Natural killer cell (primary cell): ENCODE data around the gene DNAL4. TPM values are rescaled to one million over a fixed set of nuclear protein-coding genes. Genes with fewer than 3 reads are reported as not detected.

ENCODE experiments used
- ATAC-seq, 3 donors: fragments of 150-1000 bp in 2 of 3; fragments of 200-7000 bp in 1 of 3; cut with Tn5 transposase; 1 replicate in 1 of 3; 2 replicates in 2 of 3; pipeline ENCODE4 v1.10.0; 2021; ENCODE audit warnings: mild to moderate bottlenecking in 2 of 3, moderate library complexity in 2 of 3
- DNase-seq, 2 donors: peaks; one replicate each; pipeline versions ENCODE4 v3.0.0 to v3.0.0-alpha.2; 2013 to 2021; ENCODE audit warnings: mixed read lengths in 1 of 2
- H3K27ac ChIP-seq: one replicate; pipeline ENCODE4 v1.5.1; 2013; ENCODE audit warnings: mild to moderate bottlenecking, low read length
- H3K27me3 ChIP-seq: one replicate; pipeline ENCODE4 v1.6.1; 2013; ENCODE audit warnings: low read length; ENCODE audit not compliant: control insufficient read depth, insufficient read depth
- H3K36me3 ChIP-seq: one replicate; pipeline ENCODE4 v1.6.1; 2013; ENCODE audit warnings: low read length; ENCODE audit not compliant: control insufficient read depth, insufficient read depth
- H3K4me1 ChIP-seq: one replicate; pipeline ENCODE4 v1.6.1; 2013; ENCODE audit warnings: low read length; ENCODE audit not compliant: control insufficient read depth, insufficient read depth
- H3K4me3 ChIP-seq: one replicate; pipeline ENCODE4 v1.5.1; 2013; ENCODE audit warnings: low read length
- H3K9me3 ChIP-seq: one replicate; pipeline ENCODE4 v1.6.1; 2013; ENCODE audit warnings: low read length; ENCODE audit not compliant: control insufficient read depth, insufficient read depth
- H3K27ac Mint-ChIP-seq, 2 donors: one replicate each; pipeline ENCODE4 v1.8.0; 2022; ENCODE audit warnings: mild to moderate bottlenecking in 2 of 2, mixed read lengths in 2 of 2, moderate library complexity in 1 of 2
- H3K27me3 Mint-ChIP-seq, 2 donors: one replicate each; pipeline ENCODE4 v1.8.0; 2022; ENCODE audit warnings: low read depth in 2 of 2, mixed read lengths in 2 of 2
- H3K36me3 Mint-ChIP-seq: one replicate; pipeline ENCODE4 v1.8.0; 2022; ENCODE audit warnings: mixed read lengths
- H3K4me1 Mint-ChIP-seq, 2 donors: one replicate each; pipeline ENCODE4 v1.8.0; 2022; ENCODE audit warnings: mixed read lengths in 2 of 2
- H3K4me3 Mint-ChIP-seq: one replicate; pipeline ENCODE4 v1.8.0; 2022; ENCODE audit warnings: mild to moderate bottlenecking, moderate library complexity, mixed read lengths
- H3K9me3 Mint-ChIP-seq, 2 donors: one replicate each; pipeline ENCODE4 v1.8.0; 2022; ENCODE audit warnings: mixed read lengths in 2 of 2
- WGBS: methylation state at CpG from one replicate; pipeline ENCODE4 v1.1.7; 2013; ENCODE audit warnings: missing lambda C conversion rate; ENCODE audit not compliant: insufficient coverage; 5-methylcytosine and 5-hydroxymethylcytosine counted together
- intact Hi-C: fragments of 100-400 bp; cut with micrococcal nuclease; formaldehyde crosslinking; loops from one replicate; pipeline ENCODE4 v1.14.2; 2022
- total RNA-seq, 4 donors: library from RNA; stranded (reverse); fragments of 120-200 nt in 1 of 4; gene quantifications; one replicate each; pipeline versions ENCODE4 v1.2.3 to v1.2.4, GENCODE V29; 2013 to 2022
- TF ChIP-seq, protein P1 (sequence below): fragments of 200-600 bp; IDR thresholded peaks from one replicate; pipeline ENCODE4 v1.8.0; 2022; ENCODE audit warnings: antibody characterized with exemption

The DNAL4 gene
- total RNA-seq, 3 donors from 2014 or later (not counting 1 experiment from before 2014, with no cell fraction given) = 5.4 to 9.8 (median 6.2) TPM

DNA sequence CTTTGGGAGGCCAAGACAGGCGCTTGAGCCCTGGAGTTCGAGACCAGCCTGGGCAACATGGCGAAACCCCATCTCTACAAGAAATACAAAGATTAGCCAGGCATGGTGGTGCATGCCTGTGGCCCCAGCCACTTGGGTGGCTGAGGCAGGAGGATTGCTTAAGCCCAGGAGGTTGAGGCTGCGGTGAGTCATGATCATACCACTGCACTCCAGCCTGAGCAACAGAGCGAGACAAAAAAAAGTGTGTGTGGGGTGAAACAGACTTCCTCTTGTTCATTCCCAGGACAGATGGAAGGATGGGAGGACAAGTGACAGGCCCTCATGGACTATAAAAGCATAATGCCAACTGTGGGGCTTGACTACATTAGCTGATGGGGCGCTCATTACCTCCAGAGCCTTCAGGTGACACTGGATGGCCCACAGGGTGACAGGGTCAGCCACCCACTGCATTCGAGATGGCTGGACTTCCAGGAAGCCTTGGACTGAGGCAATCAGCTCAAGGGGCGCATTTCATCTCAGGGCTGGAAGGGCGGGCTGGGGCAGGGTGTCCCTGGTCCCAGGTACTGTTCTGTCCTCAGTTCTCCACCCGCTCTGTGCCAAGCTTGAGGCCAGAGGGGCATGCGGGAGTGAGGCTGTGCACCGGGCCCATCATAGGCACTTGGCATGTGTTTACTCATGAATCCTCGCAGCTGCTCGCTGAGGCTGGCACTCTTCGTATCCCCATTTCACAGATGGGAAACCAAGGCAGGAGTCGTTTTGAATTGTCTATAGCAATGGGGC is 37.4 kb upstream of the DNAL4 start:
- intact Hi-C loops = no loop called here
- Mint-ChIP-seq H3K4me1 (no peaks in the 10 kb centered on the region), H3K27me3 (no peaks in the 10 kb centered on the region), H3K9me3 (no peaks in the 10 kb centered on the region), H3K4me3 (no peak overlapping the region), H3K36me3 (no peaks in the 10 kb centered on the region), H3K27ac (no peak overlapping the region)
- no peaks in the 10 kb centered on the region for H3K4me1 ChIP-seq
- TF ChIP-seq, protein P1, sequence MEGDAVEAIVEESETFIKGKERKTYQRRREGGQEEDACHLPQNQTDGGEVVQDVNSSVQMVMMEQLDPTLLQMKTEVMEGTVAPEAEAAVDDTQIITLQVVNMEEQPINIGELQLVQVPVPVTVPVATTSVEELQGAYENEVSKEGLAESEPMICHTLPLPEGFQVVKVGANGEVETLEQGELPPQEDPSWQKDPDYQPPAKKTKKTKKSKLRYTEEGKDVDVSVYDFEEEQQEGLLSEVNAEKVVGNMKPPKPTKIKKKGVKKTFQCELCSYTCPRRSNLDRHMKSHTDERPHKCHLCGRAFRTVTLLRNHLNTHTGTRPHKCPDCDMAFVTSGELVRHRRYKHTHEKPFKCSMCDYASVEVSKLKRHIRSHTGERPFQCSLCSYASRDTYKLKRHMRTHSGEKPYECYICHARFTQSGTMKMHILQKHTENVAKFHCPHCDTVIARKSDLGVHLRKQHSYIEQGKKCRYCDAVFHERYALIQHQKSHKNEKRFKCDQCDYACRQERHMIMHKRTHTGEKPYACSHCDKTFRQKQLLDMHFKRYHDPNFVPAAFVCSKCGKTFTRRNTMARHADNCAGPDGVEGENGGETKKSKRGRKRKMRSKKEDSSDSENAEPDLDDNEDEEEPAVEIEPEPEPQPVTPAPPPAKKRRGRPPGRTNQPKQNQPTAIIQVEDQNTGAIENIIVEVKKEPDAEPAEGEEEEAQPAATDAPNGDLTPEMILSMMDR = no peak
- no peak overlapping the region for H3K27ac ChIP-seq
- no peak overlapping the region for H3K4me3 ChIP-seq
- ATAC-seq (no peak), DNase-seq (no peak)
- no peaks in the 10 kb centered on the region for H3K36me3 ChIP-seq
- 92% methylated on average over 16 of the region's 16 CpGs for WGBS
- H3K9me3 ChIP-seq = no peaks in the 10 kb centered on the region
- H3K27me3 ChIP-seq = no peaks in the 10 kb centered on the region

DNA sequence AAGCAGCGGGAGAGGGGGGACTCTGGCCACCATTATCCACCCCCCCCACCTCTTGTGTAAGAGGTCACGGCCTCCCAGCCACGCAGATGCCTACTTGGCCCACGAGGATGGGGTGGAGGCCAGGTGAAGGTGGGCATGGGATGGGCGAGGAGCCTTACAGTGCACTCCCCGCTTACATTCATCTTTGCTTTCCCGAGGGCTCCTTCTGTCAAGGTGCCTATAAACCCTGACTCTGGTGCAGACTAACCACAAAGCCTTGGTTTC is 36.8 kb upstream of the DNAL4 start:
- no peak overlapping the region for H3K27ac Mint-ChIP-seq
- Histone ChIP-seq H3K36me3 (no peaks in the 10 kb centered on the region), H3K4me3 (no peak overlapping the region), H3K27ac (no peak overlapping the region), H3K9me3 (no peaks in the 10 kb centered on the region), H3K4me1 (no peaks in the 10 kb centered on the region), H3K27me3 (no peaks in the 10 kb centered on the region)
- no peak for DNase-seq
- intact Hi-C loops = no loop called here
- no peak for ATAC-seq
- no peaks in the 10 kb centered on the region for H3K27me3 Mint-ChIP-seq
- TF ChIP-seq, protein P1 = no peak
- WGBS = 91% methylated on average over 6 of the region's 7 CpGs
- no peaks in the 10 kb centered on the region for H3K36me3 Mint-ChIP-seq
- H3K9me3 Mint-ChIP-seq = no peaks in the 10 kb centered on the region
- no peak overlapping the region for H3K4me3 Mint-ChIP-seq
- H3K4me1 Mint-ChIP-seq = no peaks in the 10 kb centered on the region

DNA sequence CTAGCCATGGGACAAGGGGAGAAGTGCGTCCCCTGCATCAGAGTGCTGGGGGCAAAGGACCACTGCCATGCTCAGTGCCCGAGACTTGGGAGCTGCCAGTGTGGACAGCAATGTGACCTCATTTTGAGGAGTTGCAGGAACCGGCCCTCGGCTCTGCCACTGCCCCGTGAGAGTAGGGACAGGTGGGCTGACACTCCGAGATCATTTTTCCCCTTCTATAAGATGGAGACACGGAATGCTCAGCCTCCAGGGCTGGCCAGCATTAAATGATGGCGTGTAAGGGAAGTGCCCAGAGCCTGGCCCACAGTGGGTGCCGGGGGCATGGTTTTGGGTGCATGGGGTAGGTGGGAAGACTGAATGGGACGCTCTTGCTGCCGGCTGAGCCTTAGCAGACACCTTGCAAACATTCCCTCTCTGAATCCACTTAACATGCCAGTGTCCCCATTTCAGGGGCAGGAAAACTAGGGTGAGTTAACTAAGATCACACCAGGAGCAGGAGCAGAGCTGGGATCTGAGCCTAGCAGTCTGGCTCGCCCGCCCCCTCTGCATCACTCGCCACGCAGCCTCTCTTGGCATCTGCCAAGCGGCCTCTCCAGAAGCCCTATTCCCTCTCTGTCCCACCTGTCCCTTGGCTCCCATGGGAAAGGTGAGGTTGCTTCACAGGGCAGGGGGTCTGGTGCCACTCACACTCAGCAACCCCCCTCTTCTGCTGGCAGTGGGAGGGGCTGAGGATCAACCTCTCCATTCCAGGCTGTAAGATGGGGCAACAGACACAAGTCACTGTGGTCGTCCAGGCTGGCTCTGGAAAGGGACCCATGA is 36.3 kb upstream of the DNAL4 start:
- H3K4me3 Mint-ChIP-seq = no peak overlapping the region
- Histone ChIP-seq H3K4me3 (no peak overlapping the region), H3K27ac (no peak overlapping the region), H3K4me1 (no peaks in the 10 kb centered on the region), H3K9me3 (no peaks in the 10 kb centered on the region), H3K36me3 (no peaks in the 10 kb centered on the region), H3K27me3 (no peaks in the 10 kb centered on the region)
- TF ChIP-seq, protein P1 = no peak
- no peaks in the 10 kb centered on the region for H3K9me3 Mint-ChIP-seq
- no peaks in the 10 kb centered on the region for H3K4me1 Mint-ChIP-seq
- no peaks in the 10 kb centered on the region for H3K36me3 Mint-ChIP-seq
- no peak for ATAC-seq
- DNase-seq = no peak
- no peak overlapping the region for H3K27ac Mint-ChIP-seq
- 94% methylated on average over 16 of the region's 17 CpGs for WGBS
- H3K27me3 Mint-ChIP-seq = no peaks in the 10 kb centered on the region
- intact Hi-C loops = no loop called here
